H1 (cell line): Measurements from ENCODE around the gene REC8. TPM values are rescaled to one million over a fixed set of nuclear protein-coding genes. Genes with fewer than 3 reads are reported as not detected.

Experiments used
- CTCF ChIA-PET: fragments of 300-600 bp; sonication (Branson Sonifier 250); formaldehyde crosslinking; loops from one replicate; lab custom pipeline; 2021; ENCODE audit not compliant: partially characterized antibody; lab: Charles Lee
- POLR2A ChIA-PET: fragments of 300-600 bp; sonication (Branson Sonifier 250); formaldehyde crosslinking; loops from one replicate; lab custom pipeline; 2021; ENCODE audit warnings: inconsistent platforms; ENCODE audit not compliant: partially characterized antibody; lab: Charles Lee
- DNase-seq, 2 experiments: peaks; one replicate each; pipeline versions ENCODE4 v3.0.0 to v3.0.0-alpha.2; 2010 to 2022; ENCODE audit warnings: low spot score in 2 of 2, low read depth in 1 of 2, mixed read lengths in 1 of 2
- FAIRE-seq: peaks from 2 replicates; lab custom pipeline; 2011; peaks lifted over from hg19 to GRCh38; lab: Jason Lieb, UNC
- H2AFZ ChIP-seq: 2 replicates; pipeline ENCODE4 v1.8.1; 2012; ENCODE audit warnings: low read length, inconsistent platforms
- H2AK5ac ChIP-seq: 2 replicates; pipeline ENCODE4 v1.6.1; 2013; ENCODE audit warnings: low read depth, low read length
- H2BK120ac ChIP-seq: replicated peaks from 2 replicates; pipeline ENCODE3; 2013; ENCODE audit warnings: low read depth, low read length, inconsistent platforms
- H2BK12ac ChIP-seq: 2 replicates; pipeline ENCODE4 v1.6.1; 2013; ENCODE audit warnings: low read depth, low read length
- H2BK15ac ChIP-seq: 2 replicates; pipeline ENCODE4 v1.6.1; 2013; ENCODE audit warnings: low read length
- H2BK20ac ChIP-seq: 2 replicates; pipeline ENCODE4 v1.6.1; 2013; ENCODE audit warnings: low read length
- H2BK5ac ChIP-seq: 2 replicates; pipeline ENCODE4 v1.6.1; 2013; ENCODE audit warnings: low read depth, low read length
- H3K14ac ChIP-seq: 2 replicates; pipeline ENCODE4 v1.6.1; 2013; ENCODE audit warnings: inconsistent platforms; ENCODE audit not compliant: insufficient read length
- H3K18ac ChIP-seq: 2 replicates; pipeline ENCODE4 v1.6.1; 2013; ENCODE audit warnings: low read length; ENCODE audit errors: extremely low read depth
- H3K23ac ChIP-seq: 2 replicates; pipeline ENCODE4 v1.6.1; 2013; ENCODE audit warnings: inconsistent platforms; ENCODE audit not compliant: insufficient read length
- H3K23me2 ChIP-seq: 2 replicates; pipeline ENCODE4 v1.6.1; 2013; ENCODE audit warnings: low read depth, low read length
- H3K27ac ChIP-seq: 2 replicates; pipeline ENCODE4 v1.6.1; 2011; ENCODE audit warnings: low read depth, low read length, inconsistent platforms
- H3K27me3 ChIP-seq, 4 experiments: replicated peaks in 1 of 4; 1 replicate in 1 of 4; 2 replicates in 3 of 4; pipeline versions ENCODE4 v1.6.1 to v1.8.1; 2011 to 2013; ENCODE audit warnings: low read length in 3 of 4, mild to moderate bottlenecking in 3 of 4, inconsistent platforms in 2 of 4, mixed read lengths in 2 of 4, moderate library complexity in 1 of 4; ENCODE audit not compliant: control insufficient read depth in 3 of 4, insufficient read depth in 3 of 4; ENCODE audit errors: extremely low read depth in 1 of 4
- H3K36me3 ChIP-seq, 4 experiments: 2 replicates each; pipeline versions ENCODE4 v1.6.1 to v1.8.1; 2011 to 2013; ENCODE audit warnings: mild to moderate bottlenecking in 4 of 4, low read length in 3 of 4, moderate library complexity in 2 of 4, control low read depth in 1 of 4, inconsistent platforms in 1 of 4; ENCODE audit not compliant: insufficient read depth in 4 of 4, control insufficient read depth in 2 of 4
- H3K4ac ChIP-seq: replicated peaks from 2 replicates; pipeline ENCODE3; 2013; ENCODE audit warnings: low read length, low read depth, mixed read lengths, inconsistent platforms; ENCODE audit not compliant: insufficient read length
- H3K4me1 ChIP-seq, 4 experiments: replicated peaks in 1 of 4; 1 replicate in 1 of 4; 2 replicates in 3 of 4; pipeline versions ENCODE4 v1.6.1 to v1.8.1; 2011 to 2013; ENCODE audit warnings: low read length in 3 of 4, inconsistent platforms in 2 of 4, mixed read lengths in 1 of 4; ENCODE audit not compliant: insufficient read depth in 4 of 4, control insufficient read depth in 3 of 4
- H3K4me2 ChIP-seq, 2 experiments: 2 replicates each; pipeline versions ENCODE4 v1.6.1 to v1.8.1; 2011 to 2013; ENCODE audit warnings: low read depth in 2 of 2, low read length in 2 of 2, control low read depth in 1 of 2, inconsistent platforms in 1 of 2, mild to moderate bottlenecking in 1 of 2; ENCODE audit not compliant: insufficient read depth in 1 of 2
- H3K4me3 ChIP-seq, 4 experiments: fragments of 200-600, 300-600 bp in 1 of 4; sonication (generic), shearing (Covaris generic), sonication (Bioruptor Twin) in 1 of 4; 2 replicates each; pipeline versions ENCODE4 v1.5.1 to v1.8.1; 2011 to 2016; ENCODE audit warnings: low read length in 4 of 4, low read depth in 3 of 4, control low read depth in 2 of 4, inconsistent platforms in 2 of 4, mild to moderate bottlenecking in 2 of 4, mixed read lengths in 1 of 4, moderate library complexity in 1 of 4; ENCODE audit not compliant: insufficient read depth in 2 of 4; ENCODE audit errors: extremely low read depth in 1 of 4
- H3K56ac ChIP-seq: replicated peaks from 2 replicates; pipeline ENCODE3; 2013; ENCODE audit warnings: low read depth, mild to moderate bottlenecking, mixed read lengths, low read length, inconsistent platforms; ENCODE audit not compliant: insufficient read length
- H3K79me1 ChIP-seq: 2 replicates; pipeline ENCODE4 v1.6.1; 2013; ENCODE audit warnings: low read depth, low read length, control low read depth
- H3K79me2 ChIP-seq, 2 experiments: 2 replicates each; pipeline versions ENCODE4 v1.6.1 to v1.8.1; 2012 to 2013; ENCODE audit warnings: low read length in 2 of 2, mild to moderate bottlenecking in 2 of 2, inconsistent platforms in 1 of 2; ENCODE audit not compliant: insufficient read depth in 2 of 2, control insufficient read depth in 1 of 2
- H3K9ac ChIP-seq, 4 experiments: replicated peaks in 1 of 4; 1 replicate in 1 of 4; 2 replicates in 3 of 4; pipeline versions ENCODE4 v1.6.1 to v1.8.1; 2011 to 2013; ENCODE audit warnings: low read depth in 3 of 4, low read length in 3 of 4, control low read depth in 2 of 4, mild to moderate bottlenecking in 2 of 4, moderate library complexity in 2 of 4, inconsistent platforms in 1 of 4; ENCODE audit errors: extremely low read depth in 1 of 4
- H3K9me3 ChIP-seq, 2 experiments: 2 replicates each; pipeline versions ENCODE4 v1.6.1 to v1.8.1; 2012 to 2013; ENCODE audit warnings: mild to moderate bottlenecking in 2 of 2, moderate library complexity in 2 of 2, control low read depth in 1 of 2, inconsistent platforms in 1 of 2, low read depth in 1 of 2, low read length in 1 of 2, mixed read lengths in 1 of 2; ENCODE audit not compliant: insufficient read depth in 2 of 2
- H4K20me1 ChIP-seq, 2 experiments: replicated peaks in 1 of 2; 2 replicates each; pipeline versions ENCODE3 to v1.8.1; 2011 to 2013; ENCODE audit warnings: inconsistent platforms in 2 of 2, low read length in 2 of 2, mild to moderate bottlenecking in 1 of 2; ENCODE audit not compliant: insufficient read depth in 2 of 2, control insufficient read depth in 1 of 2
- H4K5ac ChIP-seq: 2 replicates; pipeline ENCODE4 v1.6.1; 2013; ENCODE audit warnings: low read length, low read depth, mixed read lengths, inconsistent platforms; ENCODE audit not compliant: insufficient read length
- H4K8ac ChIP-seq: 2 replicates; pipeline ENCODE4 v1.8.0; 2013; ENCODE audit warnings: mild to moderate bottlenecking, moderate library complexity, low read length, inconsistent platforms; ENCODE audit not compliant: insufficient read depth; ENCODE audit errors: extremely low read depth
- H4K91ac ChIP-seq: replicated peaks from 2 replicates; pipeline ENCODE3; 2013; ENCODE audit warnings: low read length, mixed read lengths, inconsistent platforms; ENCODE audit not compliant: insufficient read length
- ATF3 ChIP-seq: IDR thresholded peaks from 2 replicates; pipeline ENCODE4 v1.6.1; 2011; ENCODE audit warnings: low read depth, mild to moderate bottlenecking, low read length; ENCODE audit not compliant: insufficient read depth
- BACH1 ChIP-seq: IDR thresholded peaks from 2 replicates; pipeline ENCODE4 v1.6.1; 2012; ENCODE audit warnings: low read length, improper control_type of control experiment
- CTCF ChIP-seq, 3 experiments: IDR thresholded peaks; 1 replicate in 2 of 3; 2 replicates in 1 of 3; pipeline versions ENCODE4 v1.5.1 to v1.6.1; 2011; ENCODE audit warnings: low read length in 3 of 3, mild to moderate bottlenecking in 3 of 3, inconsistent platforms in 2 of 3, low read depth in 1 of 3, moderate library complexity in 1 of 3; ENCODE audit not compliant: insufficient read depth in 1 of 3; ENCODE audit errors: control extremely low read depth in 1 of 3
- GABPA ChIP-seq: IDR thresholded peaks from 2 replicates; pipeline ENCODE4 v1.6.1; 2011; ENCODE audit warnings: mild to moderate bottlenecking, low read length, moderate library complexity, borderline replicate concordance; ENCODE audit not compliant: insufficient read depth
- GTF2F1 ChIP-seq: IDR thresholded peaks from 2 replicates; pipeline ENCODE4 v1.6.1; 2012; ENCODE audit warnings: low read depth, low read length, improper control_type of control experiment, borderline replicate concordance
- KDM1A ChIP-seq: fragments of 200-600, 300-600 bp; sonication (generic); IDR thresholded peaks from 2 replicates; pipeline ENCODE4 v1.7.1; 2016; ENCODE audit warnings: mild to moderate bottlenecking, low read length, borderline replicate concordance
- KDM5A ChIP-seq: fragments of 200-600 bp; IDR thresholded peaks from 2 replicates; pipeline ENCODE4 v1.7.1; 2012; ENCODE audit warnings: mild to moderate bottlenecking, low read length, inconsistent platforms, mixed read lengths
- MAFK ChIP-seq: IDR thresholded peaks from 2 replicates; pipeline ENCODE4 v1.6.1; 2012; ENCODE audit warnings: low read depth, mild to moderate bottlenecking, improper control_type of control experiment, low read length
- POLR2AphosphoS5 ChIP-seq: IDR thresholded peaks from 2 replicates; pipeline ENCODE4 v1.6.1; 2011; ENCODE audit warnings: low read depth, low read length
- SIX5 ChIP-seq: IDR thresholded peaks from 2 replicates; pipeline ENCODE4 v1.6.1; 2011; ENCODE audit warnings: mild to moderate bottlenecking, low read depth, low read length
- SP2 ChIP-seq: IDR thresholded peaks from 2 replicates; pipeline ENCODE4 v1.6.1; 2012; ENCODE audit warnings: mild to moderate bottlenecking, low read length, inconsistent platforms
- SUZ12 ChIP-seq: fragments of 200-600 bp; sonication (generic); IDR thresholded peaks from 2 replicates; pipeline ENCODE4 v1.6.1; 2012; ENCODE audit warnings: mild to moderate bottlenecking, inconsistent platforms, low read length, moderate library complexity, mixed read lengths
- WGBS, 2 experiments: shearing (Covaris generic) in 1 of 2; methylation state at CpG; one replicate each; pipeline versions ENCODE4 v1.1.6 to v1.1.7; 2013 to 2015; ENCODE audit warnings: low lambda C conversion rate in 2 of 2, mixed read lengths in 2 of 2, inconsistent platforms in 1 of 2, low coverage in 1 of 2, missing lambda C conversion rate in 1 of 2; ENCODE audit not compliant: insufficient replicate concordance in 2 of 2, insufficient coverage in 1 of 2, insufficient read length in 1 of 2; ENCODE audit errors: extremely low coverage in 1 of 2, missing lambda C conversion rate in 1 of 2; 5-methylcytosine and 5-hydroxymethylcytosine counted together
- polyA plus RNA-seq, 7 experiments: library from polyadenylated mRNA; depleted of rRNA in 3 of 7; stranded (reverse) in 5 of 7; unstranded in 2 of 7; fragments of >200 nt in 5 of 7; fragments of 200-250 nt in 2 of 7; gene quantifications; 1 replicate in 5 of 7; 2 replicates in 1 of 7; 4 replicates in 1 of 7; pipeline versions ENCODE4 v1.2.1 to v1.2.3, GENCODE V29; 2011 to 2013; ENCODE audit warnings: missing spikeins in 2 of 7, mixed read lengths in 2 of 7
- total RNA-seq: library from RNA; stranded (reverse); fragmentation: NEBNext Ultra II Directional; extraction: Animal tissue kit (Norgen Biotek cat#: 25700); gene quantifications from 2 replicates; pipeline ENCODE4 v1.2.1, GENCODE V29; 2021

The REC8 gene
- total and polyA plus RNA-seq, 2 of the 8 experiments (the other 6 are each of a cell fraction or from before 2014, with no cell fraction given), result 9.8 to 28.5 TPM

DNA sequence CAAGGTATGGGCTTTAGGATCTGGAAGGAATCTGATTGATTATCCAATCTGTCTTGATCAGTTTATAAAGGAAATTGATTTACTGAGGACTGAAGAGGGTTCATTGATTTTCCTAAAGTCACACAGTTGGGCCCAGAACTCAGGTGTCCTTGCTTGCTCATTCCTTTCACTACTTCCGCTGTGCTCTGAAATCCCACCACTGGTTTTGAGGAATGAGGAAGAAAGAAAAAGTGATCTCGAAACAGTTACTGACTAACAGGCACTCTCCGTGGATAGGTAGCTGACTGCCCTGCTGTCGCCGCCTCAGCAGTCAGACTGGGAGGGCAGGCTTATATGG lies 41.5 kb upstream of the REC8 start, which contains the start of gene FITM1:
Gene FITM1, plus strand, starts transcription at position 280 of the 337 bp plus-strand sequence. CDS start 905 bp downstream, outside the sequence.
- no peak within 1 kb of the TSS for H2AFZ ChIP-seq
- no peak within 1 kb of the TSS for H3K23ac ChIP-seq
- H3K4me1 ChIP-seq, result no peaks in the 10 kb centered on the region
- CTCF ChIA-PET, result interaction anchor here (0.9 kb wide), 2 partner anchors 22 to 141 kb away, joined by 3 read pairs; partner anchors contain the start of gene RABGGTA
- no peak within 1 kb of the TSS for H2BK5ac ChIP-seq
- DNase-seq (no peak), FAIRE-seq (no peak)
- no peak within 1 kb of the TSS for H2AK5ac ChIP-seq
- no peak within 1 kb of the TSS for H3K4me3 ChIP-seq
- no peaks in the 10 kb centered on the region for H3K27me3 ChIP-seq
- H2BK15ac ChIP-seq, result 0 out of 2 replicates have a peak within 1 kb of the TSS, but pooled peaks have one; percentile 5
- no peaks in the 10 kb centered on the region for H3K36me3 ChIP-seq
- H3K79me2 ChIP-seq, result no peaks in the 10 kb centered on the region
- POLR2A ChIA-PET, result interaction anchor here (0.6 to 11.1 kb wide), 4 partner anchors 8 to 36 kb away, joined by 3 to 96 read pairs (median 4); partner anchors contain the start of genes DCAF11, EMC9, NRL and PCK2
- H2BK20ac ChIP-seq, result no peak within 1 kb of the TSS
- WGBS, 2 experiments, result 94% methylated on average over 5 of the region's 5 CpGs; no CpG with 5 or more reads in 1 of the 2 experiments
- no peak within 1 kb of the TSS for H4K8ac ChIP-seq
- no peak within 1 kb of the TSS for H4K5ac ChIP-seq
- no peak within 1 kb of the TSS for H3K14ac ChIP-seq
- no peak within 1 kb of the TSS for H4K91ac ChIP-seq
- no peaks in the 10 kb centered on the region for H3K79me1 ChIP-seq
- H3K23me2 ChIP-seq, result peaks cover under 1% of the 10 kb centered on the region; the same call in 1 of the 2 replicates
- H3K4ac ChIP-seq, result no peak within 1 kb of the TSS
- no peak within 1 kb of the TSS for H3K56ac ChIP-seq
- H3K27ac ChIP-seq, result no peak within 1 kb of the TSS
- H3K4me2 ChIP-seq, result no peak within 1 kb of the TSS
- no peak within 1 kb of the TSS for H2BK12ac ChIP-seq
- no peaks in the 10 kb centered on the region for H3K9me3 ChIP-seq
- H2BK120ac ChIP-seq, result no peak within 1 kb of the TSS
- no peak within 1 kb of the TSS for H3K9ac ChIP-seq
- H3K18ac ChIP-seq, result no peak within 1 kb of the TSS
- no peaks in the 10 kb centered on the region for H4K20me1 ChIP-seq
- TF ChIP-seq SIX5, result no peak
- TF ChIP-seq KDM5A, result no peak
- no peak for TF ChIP-seq GABPA
- no peak for TF ChIP-seq KDM1A
- no peak for TF ChIP-seq SUZ12
- TF ChIP-seq CTCF (IDR thresholded peaks at IDR 0.05; ENCODE audit: control extremely low read depth in 1 of 3, insufficient read depth in 1 of 3, low read depth in 1 of 3, low read length in 3 of 3), result no peak
- no peak for TF ChIP-seq GTF2F1
- no peak for TF ChIP-seq SP2
- TF ChIP-seq MAFK, result no peak
- TF ChIP-seq BACH1, result no peak
- no peak for TF ChIP-seq ATF3
- no peak for TF ChIP-seq POLR2AphosphoS5
